IPS DF 6.9 (cell line): ENCODE data around the gene IRF2BP1.

ENCODE experiments used
- DNase-seq: peaks from one replicate; pipeline ENCODE4 v3.0.0-alpha.2; 2013; ENCODE audit warnings: low read depth, low spot score
- H3K27ac ChIP-seq: one replicate; pipeline ENCODE4 v1.5.1; 2013; ENCODE audit warnings: low read length, control low read depth
- H3K27me3 ChIP-seq: 2 replicates; pipeline ENCODE4 v1.6.1; 2013; ENCODE audit warnings: mild to moderate bottlenecking, low read length; ENCODE audit not compliant: control insufficient read depth, insufficient read depth
- H3K36me3 ChIP-seq: 2 replicates; pipeline ENCODE4 v1.6.1; 2013; ENCODE audit warnings: low read length; ENCODE audit not compliant: control insufficient read depth, insufficient read depth
- H3K4me1 ChIP-seq: 2 replicates; pipeline ENCODE4 v1.6.1; 2013; ENCODE audit warnings: low read length; ENCODE audit not compliant: control insufficient read depth, insufficient read depth
- H3K4me3 ChIP-seq: 2 replicates; pipeline ENCODE4 v1.5.1; 2013; ENCODE audit warnings: mild to moderate bottlenecking, low read length
- H3K9me3 ChIP-seq: 2 replicates; pipeline ENCODE4 v1.6.1; 2013; ENCODE audit warnings: low read length, inconsistent platforms; ENCODE audit not compliant: control insufficient read depth, insufficient read depth
- WGBS: extraction: QIAGEN DNeasy Blood & Tissue Kit; methylation state at CpG from one replicate; pipeline ENCODE4 v1.1.7; 2013; ENCODE audit warnings: mixed read lengths, missing lambda C conversion rate; ENCODE audit not compliant: insufficient read length, insufficient coverage; 5-methylcytosine and 5-hydroxymethylcytosine counted together

Gene IRF2BP1

GRCh38 chr19:45881909-45882528, 3.9 kb downstream of the IRF2BP1 start:
- Histone ChIP-seq H3K9me3 (no peaks in the 10 kb centered on the region), H3K4me3 (peak overlapping the region; percentile 3; the same call in 1 of the 2 replicates), H3K27ac (no peak overlapping the region), H3K4me1 (peaks cover 13% of the 10 kb centered on the region), H3K36me3 (peaks cover 10% of the 10 kb centered on the region; the same call in 1 of the 2 replicates), H3K27me3 (no peaks in the 10 kb centered on the region)
- DNase-seq = no peak
- WGBS = no CpG with 5 or more reads among the region's 4 CpGs

GRCh38 chr19:45881082-45881908, 4.6 kb downstream of the IRF2BP1 start:
- Histone ChIP-seq H3K36me3 (peaks cover 10% of the 10 kb centered on the region; the same call in 1 of the 2 replicates), H3K27me3 (no peaks in the 10 kb centered on the region), H3K27ac (no peak overlapping the region), H3K9me3 (no peaks in the 10 kb centered on the region), H3K4me1 (peaks cover 13% of the 10 kb centered on the region), H3K4me3 (no peak overlapping the region)
- no CpG with 5 or more reads among the region's 10 CpGs for WGBS
- no peak for DNase-seq

GRCh38 chr19:45879971-45880370, 6.0 kb downstream of the IRF2BP1 start:
- H3K4me1 ChIP-seq = peaks cover 12% of the 10 kb centered on the region
- H3K36me3 ChIP-seq = peaks cover 9% of the 10 kb centered on the region; the same call in 1 of the 2 replicates
- no peak overlapping the region for H3K4me3 ChIP-seq
- H3K9me3 ChIP-seq = no peaks in the 10 kb centered on the region
- no peak for DNase-seq
- no peak overlapping the region for H3K27ac ChIP-seq
- no CpG with 5 or more reads among the region's 2 CpGs for WGBS
- no peaks in the 10 kb centered on the region for H3K27me3 ChIP-seq

- no peaks in the 10 kb centered on the region for H3K9me3 ChIP-seq
- H3K4me1 ChIP-seq = peaks cover 6% of the 10 kb centered on the region; the same call in 1 of the 2 replicates
- no peak overlapping the region for H3K27ac ChIP-seq
- H3K4me3 ChIP-seq = no peak overlapping the region
- H3K36me3 ChIP-seq = peaks cover under 1% of the 10 kb centered on the region; the same call in 1 of the 2 replicates
- H3K27me3 ChIP-seq = no peaks in the 10 kb centered on the region
- WGBS = no CpG with 5 or more reads among the region's 8 CpGs
- no peak for DNase-seq
Observed at GRCh38 chr19:45879055-45879454, 6.9 kb downstream of the IRF2BP1 start.

GRCh38 chr19:45878043-45878794, 7.7 kb downstream of the IRF2BP1 start:
- Histone ChIP-seq H3K9me3 (no peaks in the 10 kb centered on the region), H3K36me3 (no peaks in the 10 kb centered on the region), H3K4me3 (no peak overlapping the region), H3K27ac (no peak overlapping the region), H3K27me3 (no peaks in the 10 kb centered on the region), H3K4me1 (peaks cover 7% of the 10 kb centered on the region; the same call in 1 of the 2 replicates)
- DNase-seq = no peak
- WGBS = no CpG with 5 or more reads among the region's 11 CpGs

GRCh38 chr19:45876411-45877197, 9.3 kb downstream of the IRF2BP1 start:
- H3K9me3 ChIP-seq = no peaks in the 10 kb centered on the region
- peaks cover 3% of the 10 kb centered on the region; the same call in 1 of the 2 replicates for H3K4me1 ChIP-seq
- no peaks in the 10 kb centered on the region; the same call in 1 of the 2 replicates for H3K36me3 ChIP-seq
- H3K4me3 ChIP-seq = peak overlapping the region; percentile 26; the same call in 1 of the 2 replicates
- no peaks in the 10 kb centered on the region for H3K27me3 ChIP-seq
- no peak for DNase-seq
- H3K27ac ChIP-seq = no peak overlapping the region
- no CpG with 5 or more reads among the region's 41 CpGs for WGBS

GRCh38 chr19:45876161-45876410, 9.9 kb downstream of the IRF2BP1 start:
- H3K4me1 ChIP-seq = 0 out of 2 replicates have a peak, but pooled peaks cover 1% of the 10 kb centered on the region
- no peak overlapping the region; the same call in 1 of the 2 replicates for H3K4me3 ChIP-seq
- H3K36me3 ChIP-seq = no peaks in the 10 kb centered on the region; the same call in 1 of the 2 replicates
- no CpG with 5 or more reads among the region's 4 CpGs for WGBS
- DNase-seq = no peak
- no peak overlapping the region for H3K27ac ChIP-seq
- no peaks in the 10 kb centered on the region for H3K27me3 ChIP-seq
- no peaks in the 10 kb centered on the region for H3K9me3 ChIP-seq

GRCh38 chr19:45874620-45874966, 11.3 kb downstream of the IRF2BP1 start:
- 0 out of 2 replicates have a peak, but pooled peaks cover 1% of the 10 kb centered on the region for H3K4me1 ChIP-seq

GRCh38 chr19:45873219-45873772, 12.6 kb downstream of the IRF2BP1 start:
- H3K27me3 ChIP-seq = no peaks in the 10 kb centered on the region
- WGBS = no CpG with 5 or more reads among the region's 7 CpGs
- no peak for DNase-seq
- 0 out of 2 replicates have a peak, but pooled peaks cover 1% of the 10 kb centered on the region for H3K4me1 ChIP-seq
- H3K9me3 ChIP-seq = no peaks in the 10 kb centered on the region
- no peak overlapping the region for H3K27ac ChIP-seq
- no peaks in the 10 kb centered on the region; the same call in 1 of the 2 replicates for H3K36me3 ChIP-seq
- no peak overlapping the region for H3K4me3 ChIP-seq

More at GRCh38 chr19:45874620-45874966, 11.3 kb downstream of the IRF2BP1 start:
- Histone ChIP-seq H3K9me3 (no peaks in the 10 kb centered on the region), H3K36me3 (no peaks in the 10 kb centered on the region; the same call in 1 of the 2 replicates), H3K27me3 (no peaks in the 10 kb centered on the region), H3K27ac (no peak overlapping the region), H3K4me3 (no peak overlapping the region)
- no peak for DNase-seq
- WGBS = no CpG with 5 or more reads among the region's 7 CpGs
